ENCODE data around the gene DNALI1. TPM values are rescaled to one million over a fixed set of nuclear protein-coding genes. Genes with fewer than 3 reads are reported as not detected.

DNALI1 gene
- total and polyA plus RNA-seq, 2 of the 8 experiments (the other 6 are each of a cell fraction or from before 2014, with no cell fraction given): 8.9 to 11.3 TPM

DNA sequence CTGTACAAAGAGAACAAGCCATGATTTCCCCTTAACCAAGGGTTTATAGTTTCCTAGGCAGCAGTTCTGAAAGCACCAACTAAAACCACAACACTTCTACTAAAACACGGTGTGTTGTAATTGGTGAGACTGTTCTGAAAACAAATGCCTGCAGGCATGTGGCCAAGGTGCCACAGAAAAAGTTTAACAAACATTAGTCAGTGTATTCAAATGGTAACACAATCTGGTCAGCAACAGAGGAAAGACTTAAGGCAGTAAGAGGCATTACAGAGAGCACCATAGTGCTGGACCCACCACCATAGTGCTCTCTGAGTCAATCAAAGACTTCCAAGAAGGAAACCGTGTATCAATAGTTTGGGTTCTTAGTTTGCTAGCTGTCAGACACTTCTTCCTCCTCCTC, 19.4 kb upstream of the DNALI1 start:
- H3K27ac ChIP-seq (ENCODE audit: low read depth, low read length): no peak overlapping the region
- H3K79me1 ChIP-seq (ENCODE audit: low read depth, low read length): no peaks in the 10 kb centered on the region
- H3K18ac ChIP-seq (ENCODE audit: extremely low read depth, low read length): no peak overlapping the region
- no peak overlapping the region for H2BK20ac ChIP-seq (ENCODE audit: low read length)
- H2BK12ac ChIP-seq (ENCODE audit: low read depth, low read length): no peak overlapping the region
- H3K4me2 ChIP-seq (ENCODE audit: insufficient read depth in 1 of 2, low read depth in 2 of 2, low read length in 2 of 2): no peak overlapping the region
- H2AFZ ChIP-seq (ENCODE audit: low read length): no peak overlapping the region
- H3K14ac ChIP-seq (ENCODE audit: insufficient read length): no peak overlapping the region
- no peak for DNase-seq (ENCODE audit: low read depth in 1 of 2, low spot score in 2 of 2)
- H3K23me2 ChIP-seq (ENCODE audit: low read depth, low read length): no peaks in the 10 kb centered on the region
- CTCF ChIA-PET (ENCODE audit: partially characterized antibody): interaction anchor here (0.6 to 2.0 kb wide), 3 partner anchors 22 to 801 kb away, joined by 3 to 5 read pairs (median 5); no protein-coding TSS in a partner anchor
- no peak overlapping the region for H4K8ac ChIP-seq (ENCODE audit: extremely low read depth, insufficient read depth, low read length)
- H2BK15ac ChIP-seq (ENCODE audit: low read length): no peak overlapping the region
- no peaks in the 10 kb centered on the region for H3K79me2 ChIP-seq (ENCODE audit: control insufficient read depth in 1 of 2, insufficient read depth in 2 of 2, low read length in 2 of 2)
- no peak overlapping the region for H4K91ac ChIP-seq (replicated peaks; ENCODE audit: insufficient read length, low read length)
- H4K20me1 ChIP-seq (replicated peaks in 1 of 2; ENCODE audit: control insufficient read depth in 1 of 2, insufficient read depth in 2 of 2, low read length in 2 of 2): peaks cover 0 to 2% of the 10 kb centered on the region in 2 experiments
- H3K9ac ChIP-seq (replicated peaks in 1 of 4; ENCODE audit: extremely low read depth in 1 of 4, low read depth in 3 of 4, low read length in 3 of 4): no peak overlapping the region
- FAIRE-seq: no peak
- H3K23ac ChIP-seq (ENCODE audit: insufficient read length): no peak overlapping the region
- H3K4me1 ChIP-seq (replicated peaks in 1 of 4; ENCODE audit: control insufficient read depth in 3 of 4, insufficient read depth in 4 of 4, low read length in 3 of 4): no peaks in the 10 kb centered on the region
- no peak overlapping the region for H2BK5ac ChIP-seq (ENCODE audit: low read depth, low read length)
- POLR2A ChIA-PET (ENCODE audit: partially characterized antibody): no interaction called here
- no peak overlapping the region for H2BK120ac ChIP-seq (replicated peaks; ENCODE audit: low read depth, low read length)
- WGBS, 2 experiments (ENCODE audit: extremely low coverage in 1 of 2, insufficient coverage in 1 of 2, insufficient read length in 1 of 2, insufficient replicate concordance in 2 of 2, low coverage in 1 of 2, low lambda C conversion rate in 2 of 2, missing lambda C conversion rate in 1 of 2): 96% methylated on average over 2 of the region's 2 CpGs; no CpG with 5 or more reads in 1 of the 2 experiments
- H3K36me3 ChIP-seq (ENCODE audit: control insufficient read depth in 2 of 4, insufficient read depth in 4 of 4, low read length in 3 of 4): peaks cover 8 to 44% (median 25%) of the 10 kb centered on the region in 4 experiments
- H3K56ac ChIP-seq (replicated peaks; ENCODE audit: insufficient read length, low read depth, low read length): no peak overlapping the region
- no peak overlapping the region for H3K4ac ChIP-seq (replicated peaks; ENCODE audit: insufficient read length, low read depth, low read length)
- no peak overlapping the region for H2AK5ac ChIP-seq (ENCODE audit: low read depth, low read length)
- no peak overlapping the region for H3K4me3 ChIP-seq (ENCODE audit: extremely low read depth in 1 of 4, insufficient read depth in 2 of 4, low read depth in 3 of 4, low read length in 4 of 4)
- no peak overlapping the region for H4K5ac ChIP-seq (ENCODE audit: insufficient read length, low read depth, low read length)
- no peaks in the 10 kb centered on the region for H3K27me3 ChIP-seq (replicated peaks in 1 of 4; ENCODE audit: control insufficient read depth in 3 of 4, extremely low read depth in 1 of 4, insufficient read depth in 3 of 4, low read length in 3 of 4)
- no peaks in the 10 kb centered on the region for H3K9me3 ChIP-seq (ENCODE audit: insufficient read depth in 2 of 2, low read depth in 1 of 2, low read length in 1 of 2)
- TF ChIP-seq HDAC2 (IDR thresholded peaks at IDR 0.05; ENCODE audit: borderline replicate concordance in 1 of 2, low read depth in 2 of 2, low read length in 2 of 2) (no peak), KDM1A (IDR thresholded peaks at IDR 0.05; ENCODE audit: borderline replicate concordance, low read length) (no peak), ATF3 (IDR thresholded peaks at IDR 0.05; ENCODE audit: insufficient read depth, low read depth, low read length) (no peak), NRF1 (IDR thresholded peaks at IDR 0.05; ENCODE audit: low read depth, low read length) (no peak), HDAC6 (IDR thresholded peaks at IDR 0.05; ENCODE audit: low read depth, low read length) (no peak), SP2 (IDR thresholded peaks at IDR 0.05; ENCODE audit: low read length) (no peak), TBP (IDR thresholded peaks at IDR 0.05; ENCODE audit: low read depth, low read length) (no peak), JUND (IDR thresholded peaks at IDR 0.05; ENCODE audit: low read length) (no peak), POLR2A (IDR thresholded peaks at IDR 0.05; ENCODE audit: control extremely low read depth in 1 of 2, low read depth in 2 of 2, low read length in 2 of 2) (no peak), ZNF274 (IDR thresholded peaks at IDR 0.05; ENCODE audit: borderline replicate concordance, extremely low read depth, low read length) (no peak)
